Left cardiac atrium (tissue), 4 donors: ENCODE data around the gene MORC3. TPM values are rescaled to one million over a fixed set of nuclear protein-coding genes. Genes with fewer than 3 reads are reported as not detected.
"Not testable (repeated sequence)": the region's sequence is repeated elsewhere in the genome, so short reads cannot be mapped to it uniquely, and the experiment has no call there.

Experiments used
- ATAC-seq, 2 donors: fragments of 200-7000 bp; cut with Tn5 transposase; one replicate each; pipeline ENCODE4 v1.9.1; 2020; ENCODE audit warnings: mild to moderate bottlenecking in 2 of 2, moderate library complexity in 2 of 2
- DNase-seq: peaks from one replicate; pipeline ENCODE4 v3.0.0-alpha.2; 2020
- intact Hi-C, 2 donors: fragments of 100-400 bp; cut with DNase I; formaldehyde crosslinking; loops; one replicate each; pipeline versions ENCODE4 v1.14.1 to v1.15.1; 2022 to 2023
- total RNA-seq, 2 donors: library from RNA; stranded (reverse); fragmentation: NEBNext Ultra II Directional; extraction: Animal tissue kit (Norgen Biotek cat#: 25700); gene quantifications; one replicate each; pipeline ENCODE4 v1.2.1, GENCODE V29; 2021
- donor health status: DM: no; HTN: yes; CAD: no.
- donor health status: DM: no; HTN: yes; CAD: no; lungs with severe emphysema.
- donor health status: DM: yes; HTN: yes; CAD: no.
- donor health status: Dilated cardiomyopathy.

MORC3 gene
- total RNA-seq, 2 donors from 2014 or later = 19.2 to 20.2 TPM

GRCh38 chr21:36320421-36321324, 676 bp downstream of the MORC3 start:
- ATAC-seq (peak; percentile 66), DNase-seq (peak; percentile 75)
- intact Hi-C loops = loop anchor here (5.0 to 10.0 kb wide), 2 partner anchors 163 to 176 kb away; partner anchors contain the start of gene DOP1B (in 1 of the 2)

- DNase-seq (no peak), ATAC-seq (no peak)
- intact Hi-C loops = loop anchor here (5.0 to 10.0 kb wide), 2 partner anchors 164 to 177 kb away; partner anchors contain the start of gene DOP1B (in 1 of the 2)
Measured at GRCh38 chr21:36321325-36322082, 1.5 kb downstream of the MORC3 start.

- no peak for DNase-seq
Measured at GRCh38 chr21:36322083-36322424, 2.1 kb downstream of the MORC3 start.

GRCh38 chr21:36323032-36323431, 3.0 kb downstream of the MORC3 start:
- DNase-seq (no peak), ATAC-seq (no peak)

More at GRCh38 chr21:36322083-36322424, 2.1 kb downstream of the MORC3 start:
- no peak for ATAC-seq
- intact Hi-C loops = loop anchor here (5.0 to 10.0 kb wide), 2 partner anchors 165 to 177 kb away; partner anchors contain the start of gene DOP1B (in 1 of the 2)

GRCh38 chr21:36325373-36326010, 5.5 kb downstream of the MORC3 start:
- no peak for ATAC-seq
- DNase-seq = no peak
- intact Hi-C loops = loop anchor here in 1 of 2 donors (10.0 kb wide), 1 partner anchor 181 kb away; no protein-coding TSS in a partner anchor

More at GRCh38 chr21:36323032-36323431, 3.0 kb downstream of the MORC3 start:
- intact Hi-C loops = loop anchor here (5.0 to 10.0 kb wide), 2 partner anchors 166 to 178 kb away; partner anchors contain the start of gene DOP1B (in 1 of the 2)

GRCh38 chr21:36330904-36331303, 10.9 kb downstream of the MORC3 start:
- intact Hi-C loops = loop anchor here in 1 of 2 donors (5.0 kb wide), 1 partner anchor 189 kb away; no protein-coding TSS in a partner anchor
- DNase-seq (peak; percentile 44), ATAC-seq (peak; percentile 71 to 88)

- intact Hi-C loops = no loop called here
- DNase-seq (no peak), ATAC-seq (peak in 1 of 2 donors; percentile 93)
Measured at GRCh38 chr21:36337099-36337509, 17.1 kb downstream of the MORC3 start.

GRCh38 chr21:36338975-36339374, 19.0 kb downstream of the MORC3 start:
- intact Hi-C loops = no loop called here
- ATAC-seq (no peak), DNase-seq (no peak)

- DNase-seq, ATAC-seq, intact Hi-C loops: not testable (repeated sequence)
Measured at GRCh38 chr21:36342581-36342980, 22.6 kb downstream of the MORC3 start.

- ATAC-seq = no peak
- intact Hi-C loops = no loop called here
- DNase-seq = no peak
Measured at GRCh38 chr21:36344931-36345330, 24.9 kb downstream of the MORC3 start.

- DNase-seq (no peak), ATAC-seq (peak in 1 of 2 donors; percentile 29)
- intact Hi-C loops = no loop called here
Measured at GRCh38 chr21:36347278-36347961, 27.4 kb downstream of the MORC3 start.

- DNase-seq (no peak), ATAC-seq (no peak)
- intact Hi-C loops = no loop called here
Measured at GRCh38 chr21:36347962-36348328, 27.9 kb downstream of the MORC3 start.

- DNase-seq = no peak
- intact Hi-C loops = no loop called here
- no peak for ATAC-seq
Measured at GRCh38 chr21:36349315-36349714, 29.3 kb downstream of the MORC3 start.

GRCh38 chr21:36350282-36350910, 30.4 kb downstream of the MORC3 start:
- DNase-seq (peak; percentile 26), ATAC-seq (peak in 1 of 2 donors; percentile 60)
- intact Hi-C loops = no loop called here

GRCh38 chr21:36354918-36355680, 35.1 kb downstream of the MORC3 start:
- intact Hi-C loops = no loop called here
- no peak for DNase-seq
- ATAC-seq = no peak

GRCh38 chr21:36355868-36356267, 35.9 kb downstream of the MORC3 start:
- intact Hi-C loops = no loop called here
- no peak for DNase-seq
- no peak for ATAC-seq

GRCh38 chr21:36359185-36359584, 39.2 kb downstream of the MORC3 start:
- intact Hi-C loops = no loop called here
- DNase-seq = no peak
- ATAC-seq = no peak
